Measurements from ENCODE around the gene REEP1.

DNA sequence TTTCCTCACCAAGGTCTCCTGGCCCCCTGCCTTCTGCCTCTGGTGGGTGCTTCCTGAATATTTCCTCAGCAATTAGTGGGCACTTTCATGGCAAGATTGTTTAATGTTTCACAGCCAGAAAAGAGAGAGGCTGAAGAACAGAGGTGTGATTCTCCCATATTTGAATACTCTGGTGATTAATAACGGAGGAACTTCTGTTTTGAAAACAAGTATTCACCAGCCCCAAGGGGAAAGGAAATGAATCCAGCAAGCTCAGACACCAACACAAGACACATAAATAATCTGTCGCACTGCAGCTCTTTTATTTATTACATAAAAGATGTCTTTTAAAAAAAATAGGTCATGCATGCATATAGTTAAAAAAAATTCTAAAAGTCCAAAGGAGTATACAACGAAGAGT, 80.4 kb downstream of the REEP1 start:
- no peak for TF ChIP-seq MIER1 (IDR thresholded peaks at IDR 0.05; ENCODE audit: low read depth)
- TF ChIP-seq, protein P1, sequence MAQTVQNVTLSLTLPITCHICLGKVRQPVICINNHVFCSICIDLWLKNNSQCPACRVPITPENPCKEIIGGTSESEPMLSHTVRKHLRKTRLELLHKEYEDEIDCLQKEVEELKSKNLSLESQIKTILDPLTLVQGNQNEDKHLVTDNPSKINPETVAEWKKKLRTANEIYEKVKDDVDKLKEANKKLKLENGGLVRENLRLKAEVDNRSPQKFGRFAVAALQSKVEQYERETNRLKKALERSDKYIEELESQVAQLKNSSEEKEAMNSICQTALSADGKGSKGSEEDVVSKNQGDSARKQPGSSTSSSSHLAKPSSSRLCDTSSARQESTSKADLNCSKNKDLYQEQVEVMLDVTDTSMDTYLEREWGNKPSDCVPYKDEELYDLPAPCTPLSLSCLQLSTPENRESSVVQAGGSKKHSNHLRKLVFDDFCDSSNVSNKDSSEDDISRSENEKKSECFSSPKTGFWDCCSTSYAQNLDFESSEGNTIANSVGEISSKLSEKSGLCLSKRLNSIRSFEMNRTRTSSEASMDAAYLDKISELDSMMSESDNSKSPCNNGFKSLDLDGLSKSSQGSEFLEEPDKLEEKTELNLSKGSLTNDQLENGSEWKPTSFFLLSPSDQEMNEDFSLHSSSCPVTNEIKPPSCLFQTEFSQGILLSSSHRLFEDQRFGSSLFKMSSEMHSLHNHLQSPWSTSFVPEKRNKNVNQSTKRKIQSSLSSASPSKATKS (CRISPR knock-in tag; IDR thresholded peaks at IDR 0.05): no peak
- TF ChIP-seq ZNF75A (CRISPR knock-in tag; IDR thresholded peaks at IDR 0.05): no peak
- no peak for TF ChIP-seq TRIM24 (IDR thresholded peaks at IDR 0.05)
- TF ChIP-seq, protein P2, sequence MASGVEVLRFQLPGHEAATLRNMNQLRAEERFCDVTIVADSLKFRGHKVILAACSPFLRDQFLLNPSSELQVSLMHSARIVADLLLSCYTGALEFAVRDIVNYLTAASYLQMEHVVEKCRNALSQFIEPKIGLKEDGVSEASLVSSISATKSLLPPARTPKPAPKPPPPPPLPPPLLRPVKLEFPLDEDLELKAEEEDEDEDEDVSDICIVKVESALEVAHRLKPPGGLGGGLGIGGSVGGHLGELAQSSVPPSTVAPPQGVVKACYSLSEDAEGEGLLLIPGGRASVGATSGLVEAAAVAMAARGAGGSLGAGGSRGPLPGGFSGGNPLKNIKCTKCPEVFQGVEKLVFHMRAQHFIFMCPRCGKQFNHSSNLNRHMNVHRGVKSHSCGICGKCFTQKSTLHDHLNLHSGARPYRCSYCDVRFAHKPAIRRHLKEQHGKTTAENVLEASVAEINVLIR (CRISPR knock-in tag; IDR thresholded peaks at IDR 0.05): no peak
- no peak for TF ChIP-seq ZBTB8A (IDR thresholded peaks at IDR 0.05; ENCODE audit: partially characterized antibody)
- TF ChIP-seq MAZ (CRISPR knock-in tag; conservative IDR thresholded peaks at IDR 0.05 in 1 of 2, IDR thresholded peaks at IDR 0.05 in 1 of 2): no peak
- no peak for TF ChIP-seq SMAD2 (IDR thresholded peaks at IDR 0.05; ENCODE audit: low read depth, low read length)
- no peak for TF ChIP-seq MCM3 (IDR thresholded peaks at IDR 0.05)
- TF ChIP-seq, protein P3, sequence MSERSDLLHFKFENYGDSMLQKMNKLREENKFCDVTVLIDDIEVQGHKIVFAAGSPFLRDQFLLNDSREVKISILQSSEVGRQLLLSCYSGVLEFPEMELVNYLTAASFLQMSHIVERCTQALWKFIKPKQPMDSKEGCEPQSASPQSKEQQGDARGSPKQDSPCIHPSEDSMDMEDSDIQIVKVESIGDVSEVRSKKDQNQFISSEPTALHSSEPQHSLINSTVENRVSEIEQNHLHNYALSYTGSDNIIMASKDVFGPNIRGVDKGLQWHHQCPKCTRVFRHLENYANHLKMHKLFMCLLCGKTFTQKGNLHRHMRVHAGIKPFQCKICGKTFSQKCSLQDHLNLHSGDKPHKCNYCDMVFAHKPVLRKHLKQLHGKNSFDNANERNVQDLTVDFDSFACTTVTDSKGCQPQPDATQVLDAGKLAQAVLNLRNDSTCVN (CRISPR knock-in tag; IDR thresholded peaks at IDR 0.05): no peak
- TF ChIP-seq EZH2 (IDR thresholded peaks at IDR 0.05; ENCODE audit: borderline replicate concordance, low read depth, low read length): no peak
- no peak for TF ChIP-seq CEBPG (CRISPR knock-in tag; IDR thresholded peaks at IDR 0.05)
- TF ChIP-seq CEBPG (tag; conservative IDR thresholded peaks at IDR 0.05 in 1 of 2, IDR thresholded peaks at IDR 0.05 in 1 of 2): no peak
- TF ChIP-seq, protein P4, sequence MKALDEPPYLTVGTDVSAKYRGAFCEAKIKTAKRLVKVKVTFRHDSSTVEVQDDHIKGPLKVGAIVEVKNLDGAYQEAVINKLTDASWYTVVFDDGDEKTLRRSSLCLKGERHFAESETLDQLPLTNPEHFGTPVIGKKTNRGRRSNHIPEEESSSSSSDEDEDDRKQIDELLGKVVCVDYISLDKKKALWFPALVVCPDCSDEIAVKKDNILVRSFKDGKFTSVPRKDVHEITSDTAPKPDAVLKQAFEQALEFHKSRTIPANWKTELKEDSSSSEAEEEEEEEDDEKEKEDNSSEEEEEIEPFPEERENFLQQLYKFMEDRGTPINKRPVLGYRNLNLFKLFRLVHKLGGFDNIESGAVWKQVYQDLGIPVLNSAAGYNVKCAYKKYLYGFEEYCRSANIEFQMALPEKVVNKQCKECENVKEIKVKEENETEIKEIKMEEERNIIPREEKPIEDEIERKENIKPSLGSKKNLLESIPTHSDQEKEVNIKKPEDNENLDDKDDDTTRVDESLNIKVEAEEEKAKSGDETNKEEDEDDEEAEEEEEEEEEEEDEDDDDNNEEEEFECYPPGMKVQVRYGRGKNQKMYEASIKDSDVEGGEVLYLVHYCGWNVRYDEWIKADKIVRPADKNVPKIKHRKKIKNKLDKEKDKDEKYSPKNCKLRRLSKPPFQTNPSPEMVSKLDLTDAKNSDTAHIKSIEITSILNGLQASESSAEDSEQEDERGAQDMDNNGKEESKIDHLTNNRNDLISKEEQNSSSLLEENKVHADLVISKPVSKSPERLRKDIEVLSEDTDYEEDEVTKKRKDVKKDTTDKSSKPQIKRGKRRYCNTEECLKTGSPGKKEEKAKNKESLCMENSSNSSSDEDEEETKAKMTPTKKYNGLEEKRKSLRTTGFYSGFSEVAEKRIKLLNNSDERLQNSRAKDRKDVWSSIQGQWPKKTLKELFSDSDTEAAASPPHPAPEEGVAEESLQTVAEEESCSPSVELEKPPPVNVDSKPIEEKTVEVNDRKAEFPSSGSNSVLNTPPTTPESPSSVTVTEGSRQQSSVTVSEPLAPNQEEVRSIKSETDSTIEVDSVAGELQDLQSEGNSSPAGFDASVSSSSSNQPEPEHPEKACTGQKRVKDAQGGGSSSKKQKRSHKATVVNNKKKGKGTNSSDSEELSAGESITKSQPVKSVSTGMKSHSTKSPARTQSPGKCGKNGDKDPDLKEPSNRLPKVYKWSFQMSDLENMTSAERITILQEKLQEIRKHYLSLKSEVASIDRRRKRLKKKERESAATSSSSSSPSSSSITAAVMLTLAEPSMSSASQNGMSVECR (CRISPR knock-in tag; IDR thresholded peaks at IDR 0.05): no peak
